Measurements from ENCODE around the gene OLFML2B.
"Not testable (repeated sequence)": the region's sequence is repeated elsewhere in the genome, so short reads cannot be mapped to it uniquely, and the experiment has no call there.

Gene OLFML2B

GRCh38 chr1:162067466-162067865 lies 43.8 kb upstream of the OLFML2B start:
- TF ChIP-seq, protein P1, sequence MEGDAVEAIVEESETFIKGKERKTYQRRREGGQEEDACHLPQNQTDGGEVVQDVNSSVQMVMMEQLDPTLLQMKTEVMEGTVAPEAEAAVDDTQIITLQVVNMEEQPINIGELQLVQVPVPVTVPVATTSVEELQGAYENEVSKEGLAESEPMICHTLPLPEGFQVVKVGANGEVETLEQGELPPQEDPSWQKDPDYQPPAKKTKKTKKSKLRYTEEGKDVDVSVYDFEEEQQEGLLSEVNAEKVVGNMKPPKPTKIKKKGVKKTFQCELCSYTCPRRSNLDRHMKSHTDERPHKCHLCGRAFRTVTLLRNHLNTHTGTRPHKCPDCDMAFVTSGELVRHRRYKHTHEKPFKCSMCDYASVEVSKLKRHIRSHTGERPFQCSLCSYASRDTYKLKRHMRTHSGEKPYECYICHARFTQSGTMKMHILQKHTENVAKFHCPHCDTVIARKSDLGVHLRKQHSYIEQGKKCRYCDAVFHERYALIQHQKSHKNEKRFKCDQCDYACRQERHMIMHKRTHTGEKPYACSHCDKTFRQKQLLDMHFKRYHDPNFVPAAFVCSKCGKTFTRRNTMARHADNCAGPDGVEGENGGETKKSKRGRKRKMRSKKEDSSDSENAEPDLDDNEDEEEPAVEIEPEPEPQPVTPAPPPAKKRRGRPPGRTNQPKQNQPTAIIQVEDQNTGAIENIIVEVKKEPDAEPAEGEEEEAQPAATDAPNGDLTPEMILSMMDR (IDR thresholded peaks at IDR 0.05; ENCODE audit: extremely low read depth, insufficient read depth, missing control alignments) = no peak
- in situ Hi-C loops (cut with MboI; ENCODE audit: low pct_unique_long_range_greater_than_20kb, low sequenced_read_pairs, unreplicated experiment) = no loop called here
- DNase-seq (ENCODE audit: low spot score) = no peak

- DNase-seq (ENCODE audit: low spot score); in situ Hi-C loops (cut with MboI; ENCODE audit: low pct_unique_long_range_greater_than_20kb, low sequenced_read_pairs, unreplicated experiment): not testable (repeated sequence)
Observed at GRCh38 chr1:162066836-162067235, 43.2 kb upstream of the OLFML2B start.

DNA sequence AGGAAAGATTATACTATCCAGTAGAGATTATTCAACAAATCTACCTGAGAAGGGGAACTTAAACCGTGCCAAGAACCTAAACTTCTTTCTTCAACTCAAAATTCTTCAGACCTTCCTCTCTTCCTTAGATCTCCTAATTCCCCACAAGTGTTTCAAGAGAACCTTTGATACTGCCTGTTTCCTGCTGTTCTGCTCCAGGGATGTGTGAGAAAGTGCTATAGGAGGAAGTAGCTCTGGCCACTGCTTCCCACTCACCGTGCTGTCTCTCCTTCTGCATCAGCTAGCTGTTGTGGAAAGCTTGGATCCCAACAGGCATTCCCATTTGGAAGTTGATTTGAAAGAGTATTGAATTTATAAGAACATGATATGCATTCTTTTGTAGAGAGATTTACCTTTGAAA lies 41.3 kb upstream of the OLFML2B start:
- TF ChIP-seq, protein P1 (IDR thresholded peaks at IDR 0.05; ENCODE audit: extremely low read depth, insufficient read depth, missing control alignments) = no peak
- in situ Hi-C loops (cut with MboI; ENCODE audit: low pct_unique_long_range_greater_than_20kb, low sequenced_read_pairs, unreplicated experiment) = no loop called here
- no peak for DNase-seq (ENCODE audit: low spot score)

DNA sequence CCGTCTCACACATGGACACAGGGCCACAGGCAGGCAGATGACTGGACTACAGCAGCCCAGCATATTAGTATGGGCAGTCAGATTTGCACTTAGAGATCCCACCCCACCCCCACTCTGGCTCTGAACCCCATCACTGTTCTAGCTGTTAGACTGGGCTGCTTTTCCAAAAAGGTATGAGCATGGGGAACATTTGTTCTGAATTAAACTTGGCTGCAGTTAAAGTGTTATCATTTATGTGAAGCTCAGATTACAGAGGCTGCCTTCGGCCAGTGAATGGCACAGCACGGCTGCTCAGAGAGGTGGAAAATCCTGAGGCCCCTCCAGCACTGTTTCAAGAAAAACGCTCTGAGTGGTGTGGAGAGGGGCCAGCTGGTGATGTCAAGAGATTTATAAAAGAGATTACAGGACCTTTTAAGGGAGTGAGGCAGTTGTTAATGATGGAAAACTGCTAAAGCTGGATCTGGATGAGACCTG lies 38.9 kb upstream of the OLFML2B start:
- in situ Hi-C loops (cut with MboI; ENCODE audit: low pct_unique_long_range_greater_than_20kb, low sequenced_read_pairs, unreplicated experiment) = no loop called here
- TF ChIP-seq, protein P1 (IDR thresholded peaks at IDR 0.05; ENCODE audit: extremely low read depth, insufficient read depth, missing control alignments) = no peak

GRCh38 chr1:162060314-162060713 lies 36.6 kb upstream of the OLFML2B start:
- TF ChIP-seq, protein P1 (IDR thresholded peaks at IDR 0.05; ENCODE audit: extremely low read depth, insufficient read depth, missing control alignments) = no peak
- in situ Hi-C loops (cut with MboI; ENCODE audit: low pct_unique_long_range_greater_than_20kb, low sequenced_read_pairs, unreplicated experiment) = no loop called here
- DNase-seq (ENCODE audit: low spot score) = no peak

More for the DNA sequence above, 38.9 kb upstream of the OLFML2B start:
- no peak for DNase-seq (ENCODE audit: low spot score)

GRCh38 chr1:162059721-162060120 lies 36.1 kb upstream of the OLFML2B start:
- no peak for DNase-seq (ENCODE audit: low spot score)
- TF ChIP-seq, protein P1 (IDR thresholded peaks at IDR 0.05; ENCODE audit: extremely low read depth, insufficient read depth, missing control alignments) = no peak
- in situ Hi-C loops (cut with MboI; ENCODE audit: low pct_unique_long_range_greater_than_20kb, low sequenced_read_pairs, unreplicated experiment) = no loop called here

- in situ Hi-C loops (cut with MboI; ENCODE audit: low pct_unique_long_range_greater_than_20kb, low sequenced_read_pairs, unreplicated experiment) = no loop called here
- DNase-seq (ENCODE audit: low spot score) = no peak
- TF ChIP-seq, protein P1 (IDR thresholded peaks at IDR 0.05; ENCODE audit: extremely low read depth, insufficient read depth, missing control alignments) = no peak
Observed at GRCh38 chr1:162056579-162056978, 32.9 kb upstream of the OLFML2B start.

Measured in GM13977 (cell line).